Measurements from ENCODE around the gene LTBP3.

The LTBP3 gene

GRCh38 chr11:65501472-65502273, 56.5 kb downstream of the LTBP3 start:
- H3K27ac ChIP-seq (ENCODE audit: low read depth in 2 of 2, low read length in 2 of 2): peak overlapping the region; percentile 100
- no peaks in the 10 kb centered on the region for H3K27me3 ChIP-seq (ENCODE audit: control insufficient read depth in 2 of 2, insufficient read depth in 2 of 2, low read length in 2 of 2)
- H3K9ac ChIP-seq (ENCODE audit: low read depth in 1 of 2, low read length in 2 of 2): peak overlapping the region; percentile 98 to 100
- peak overlapping the region; percentile 97 to 100 for H3K4me3 ChIP-seq (ENCODE audit: low read length in 2 of 2)
- peaks cover 27 to 34% of the 10 kb centered on the region in 2 donors for H3K4me1 ChIP-seq (ENCODE audit: control insufficient read depth in 2 of 2, insufficient read depth in 2 of 2, low read length in 2 of 2)
- peaks cover 0 to 2% of the 10 kb centered on the region in 2 donors for H3K9me3 ChIP-seq (ENCODE audit: control insufficient read depth in 2 of 2, low read length in 2 of 2)
- H3K36me3 ChIP-seq (ENCODE audit: control insufficient read depth in 2 of 2, insufficient read depth in 2 of 2, low read length in 2 of 2): peaks cover 61 to 65% of the 10 kb centered on the region in 2 donors

GRCh38 chr11:65501186-65501471, 57.0 kb downstream of the LTBP3 start:
- Histone ChIP-seq H3K4me1 (ENCODE audit: control insufficient read depth in 2 of 2, insufficient read depth in 2 of 2, low read length in 2 of 2) (peaks cover 28 to 34% of the 10 kb centered on the region in 2 donors), H3K4me3 (ENCODE audit: low read length in 2 of 2) (peak overlapping the region; percentile 97 to 100), H3K9me3 (ENCODE audit: control insufficient read depth in 2 of 2, low read length in 2 of 2) (peaks cover 0 to 2% of the 10 kb centered on the region in 2 donors), H3K9ac (ENCODE audit: low read depth in 1 of 2, low read length in 2 of 2) (peak overlapping the region; percentile 98 to 100), H3K36me3 (ENCODE audit: control insufficient read depth in 2 of 2, insufficient read depth in 2 of 2, low read length in 2 of 2) (peaks cover 55 to 60% of the 10 kb centered on the region in 2 donors), H3K27me3 (ENCODE audit: control insufficient read depth in 2 of 2, insufficient read depth in 2 of 2, low read length in 2 of 2) (no peaks in the 10 kb centered on the region), H3K27ac (ENCODE audit: low read depth in 2 of 2, low read length in 2 of 2) (peak overlapping the region; percentile 100)

- H3K27me3 ChIP-seq (ENCODE audit: control insufficient read depth in 2 of 2, insufficient read depth in 2 of 2, low read length in 2 of 2): no peaks in the 10 kb centered on the region
- peaks cover 28 to 32% of the 10 kb centered on the region in 2 donors for H3K4me1 ChIP-seq (ENCODE audit: control insufficient read depth in 2 of 2, insufficient read depth in 2 of 2, low read length in 2 of 2)
- H3K9ac ChIP-seq (ENCODE audit: low read depth in 1 of 2, low read length in 2 of 2): peak overlapping the region; percentile 98 to 100
- H3K4me3 ChIP-seq (ENCODE audit: low read length in 2 of 2): peak overlapping the region; percentile 97 to 100
- H3K27ac ChIP-seq (ENCODE audit: low read depth in 2 of 2, low read length in 2 of 2): peak overlapping the region; percentile 100
- peaks cover 50 to 55% of the 10 kb centered on the region in 2 donors for H3K36me3 ChIP-seq (ENCODE audit: control insufficient read depth in 2 of 2, insufficient read depth in 2 of 2, low read length in 2 of 2)
- H3K9me3 ChIP-seq (ENCODE audit: control insufficient read depth in 2 of 2, low read length in 2 of 2): peaks cover 0 to 2% of the 10 kb centered on the region in 2 donors
These were observed 57.6 kb downstream of the LTBP3 start for GRCh38 chr11:65500387-65501185.

- peak overlapping the region; percentile 100 for H3K27ac ChIP-seq (ENCODE audit: low read depth in 2 of 2, low read length in 2 of 2)
- H3K27me3 ChIP-seq (ENCODE audit: control insufficient read depth in 2 of 2, insufficient read depth in 2 of 2, low read length in 2 of 2): no peaks in the 10 kb centered on the region
- peaks cover 42 to 47% of the 10 kb centered on the region in 2 donors for H3K36me3 ChIP-seq (ENCODE audit: control insufficient read depth in 2 of 2, insufficient read depth in 2 of 2, low read length in 2 of 2)
- peaks cover 0 to 2% of the 10 kb centered on the region in 2 donors for H3K9me3 ChIP-seq (ENCODE audit: control insufficient read depth in 2 of 2, low read length in 2 of 2)
- peaks cover 21 to 25% of the 10 kb centered on the region in 2 donors for H3K4me1 ChIP-seq (ENCODE audit: control insufficient read depth in 2 of 2, insufficient read depth in 2 of 2, low read length in 2 of 2)
- H3K4me3 ChIP-seq (ENCODE audit: low read length in 2 of 2): peak overlapping the region; percentile 97 to 100
- H3K9ac ChIP-seq (ENCODE audit: low read depth in 1 of 2, low read length in 2 of 2): peak overlapping the region; percentile 98 to 100
These were observed 58.3 kb downstream of the LTBP3 start for GRCh38 chr11:65499713-65500386.

GRCh38 chr11:65498977-65499712, 59.0 kb downstream of the LTBP3 start, which contains the start of gene MALAT1:
Gene MALAT1 (plus strand): TSS chr11:65499045.
- Histone ChIP-seq H3K9ac (ENCODE audit: low read depth in 1 of 2, low read length in 2 of 2) (peak within 1 kb of the TSS; percentile 98 to 100), H3K36me3 (ENCODE audit: control insufficient read depth in 2 of 2, insufficient read depth in 2 of 2, low read length in 2 of 2) (peaks cover 35 to 40% of the 10 kb centered on the region in 2 donors), H3K4me3 (ENCODE audit: low read length in 2 of 2) (peak within 1 kb of the TSS; percentile 97 to 100), H3K27me3 (ENCODE audit: control insufficient read depth in 2 of 2, insufficient read depth in 2 of 2, low read length in 2 of 2) (no peaks in the 10 kb centered on the region), H3K4me1 (ENCODE audit: control insufficient read depth in 2 of 2, insufficient read depth in 2 of 2, low read length in 2 of 2) (peaks cover 19 to 24% of the 10 kb centered on the region in 2 donors), H3K9me3 (ENCODE audit: control insufficient read depth in 2 of 2, low read length in 2 of 2) (peaks cover 0 to 2% of the 10 kb centered on the region in 2 donors), H3K27ac (ENCODE audit: low read depth in 2 of 2, low read length in 2 of 2) (peak within 1 kb of the TSS; percentile 100)

- Histone ChIP-seq H3K36me3 (ENCODE audit: control insufficient read depth in 2 of 2, insufficient read depth in 2 of 2, low read length in 2 of 2) (peaks cover 30 to 35% of the 10 kb centered on the region in 2 donors), H3K27me3 (ENCODE audit: control insufficient read depth in 2 of 2, insufficient read depth in 2 of 2, low read length in 2 of 2) (no peaks in the 10 kb centered on the region), H3K4me3 (ENCODE audit: low read length in 2 of 2) (peak overlapping the region; percentile 97 to 100), H3K9me3 (ENCODE audit: control insufficient read depth in 2 of 2, low read length in 2 of 2) (peaks cover 0 to 2% of the 10 kb centered on the region in 2 donors), H3K27ac (ENCODE audit: low read depth in 2 of 2, low read length in 2 of 2) (peak overlapping the region; percentile 100), H3K4me1 (ENCODE audit: control insufficient read depth in 2 of 2, insufficient read depth in 2 of 2, low read length in 2 of 2) (peaks cover 19 to 27% of the 10 kb centered on the region in 2 donors), H3K9ac (ENCODE audit: low read depth in 1 of 2, low read length in 2 of 2) (peak overlapping the region; percentile 98 to 100)
These were observed 59.5 kb downstream of the LTBP3 start for GRCh38 chr11:65498727-65498976.

- Histone ChIP-seq H3K9ac (ENCODE audit: low read depth in 1 of 2, low read length in 2 of 2) (peak overlapping the region; percentile 98 to 100), H3K4me3 (ENCODE audit: low read length in 2 of 2) (peak overlapping the region; percentile 97 to 100), H3K27me3 (ENCODE audit: control insufficient read depth in 2 of 2, insufficient read depth in 2 of 2, low read length in 2 of 2) (no peaks in the 10 kb centered on the region), H3K4me1 (ENCODE audit: control insufficient read depth in 2 of 2, insufficient read depth in 2 of 2, low read length in 2 of 2) (peaks cover 23 to 31% of the 10 kb centered on the region in 2 donors), H3K9me3 (ENCODE audit: control insufficient read depth in 2 of 2, low read length in 2 of 2) (peaks cover 0 to 2% of the 10 kb centered on the region in 2 donors), H3K27ac (ENCODE audit: low read depth in 2 of 2, low read length in 2 of 2) (peak overlapping the region; percentile 100), H3K36me3 (ENCODE audit: control insufficient read depth in 2 of 2, insufficient read depth in 2 of 2, low read length in 2 of 2) (peaks cover 26 to 31% of the 10 kb centered on the region in 2 donors)
These were observed 60.0 kb downstream of the LTBP3 start for GRCh38 chr11:65498042-65498726.

GRCh38 chr11:65497141-65498041, 60.8 kb downstream of the LTBP3 start:
- peak overlapping the region; percentile 97 to 100 for H3K4me3 ChIP-seq (ENCODE audit: low read length in 2 of 2)
- peaks cover 0 to 2% of the 10 kb centered on the region in 2 donors for H3K9me3 ChIP-seq (ENCODE audit: control insufficient read depth in 2 of 2, low read length in 2 of 2)
- H3K27me3 ChIP-seq (ENCODE audit: control insufficient read depth in 2 of 2, insufficient read depth in 2 of 2, low read length in 2 of 2): no peaks in the 10 kb centered on the region
- H3K36me3 ChIP-seq (ENCODE audit: control insufficient read depth in 2 of 2, insufficient read depth in 2 of 2, low read length in 2 of 2): peaks cover 18 to 23% of the 10 kb centered on the region in 2 donors
- H3K4me1 ChIP-seq (ENCODE audit: control insufficient read depth in 2 of 2, insufficient read depth in 2 of 2, low read length in 2 of 2): peaks cover 31 to 39% of the 10 kb centered on the region in 2 donors
- H3K9ac ChIP-seq (ENCODE audit: low read depth in 1 of 2, low read length in 2 of 2): peak overlapping the region; percentile 98 to 100
- peak overlapping the region; percentile 100 for H3K27ac ChIP-seq (ENCODE audit: low read depth in 2 of 2, low read length in 2 of 2)

All from mucosa of rectum (tissue), 2 donors.